Glomerular visceral epithelial cell (primary cell): ENCODE results near the gene GPC5.
A peak's percentile ranks its signal among the peaks of the same experiment; 100 is the strongest.

Source experiments
- DNase-seq: peaks from one replicate; pipeline ENCODE4 v3.0.0-alpha.2; 2016; ENCODE audit errors: extremely low spot score

Gene GPC5

DNA sequence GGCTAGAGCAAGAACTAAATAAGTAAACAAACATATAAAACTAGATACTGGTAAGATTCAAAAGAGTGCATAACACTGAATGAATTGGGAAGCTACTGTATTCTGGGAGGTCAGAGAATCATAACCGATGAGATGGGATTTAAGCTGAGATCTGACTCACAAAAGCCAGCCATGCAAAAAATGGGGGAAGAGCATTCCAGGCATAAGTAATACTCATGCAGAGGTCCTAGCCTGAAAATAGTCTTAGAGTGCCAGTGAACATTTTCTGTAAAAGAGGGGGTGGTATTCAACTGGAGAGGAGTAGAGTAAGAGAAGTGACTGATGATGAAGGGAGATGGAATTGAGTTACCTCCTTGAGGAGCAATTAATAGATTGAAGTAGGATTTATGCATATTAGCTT, 956.2 kb downstream of the GPC5 start:
- peak; percentile 38 for DNase-seq

DNA sequence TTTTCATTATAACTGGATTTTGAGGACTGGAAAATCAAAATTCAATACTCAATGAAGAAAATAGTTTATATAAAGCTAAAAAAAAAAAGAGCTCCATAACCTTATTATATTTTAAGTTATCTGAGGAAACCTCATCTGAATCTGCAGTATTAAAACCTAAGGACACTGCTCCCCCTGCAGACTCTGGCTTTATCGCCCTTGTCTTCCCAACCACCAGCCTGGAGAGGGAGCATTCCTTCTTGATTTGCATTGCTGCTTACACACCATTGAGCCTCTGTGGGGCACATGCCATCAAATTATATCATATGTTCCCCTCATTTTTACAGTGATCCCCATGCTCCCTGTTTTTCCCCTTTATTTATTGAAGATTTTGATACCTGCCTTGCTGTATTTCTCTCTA, 956.8 kb downstream of the GPC5 start:
- DNase-seq = peak; percentile 9

DNA sequence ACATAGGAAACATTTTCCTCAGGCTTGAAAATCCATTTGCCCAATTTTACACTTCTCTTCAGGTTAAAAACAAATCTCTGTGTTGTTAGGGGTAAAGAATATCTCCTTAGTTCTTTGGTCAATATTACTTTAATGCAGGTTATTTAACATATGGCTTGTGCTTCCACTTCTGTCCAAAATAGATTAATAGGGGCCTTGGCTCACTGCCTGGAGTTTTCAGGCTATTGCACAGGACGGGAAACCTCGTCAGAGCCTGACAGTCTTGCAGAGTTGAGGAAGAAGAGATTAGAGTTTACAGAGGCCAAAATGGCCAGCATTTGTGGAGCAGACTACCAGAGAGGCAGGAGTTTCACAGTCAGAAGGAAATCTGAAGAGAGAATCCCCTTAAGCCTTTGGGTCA, 964.3 kb downstream of the GPC5 start:
- DNase-seq = no peak

DNA sequence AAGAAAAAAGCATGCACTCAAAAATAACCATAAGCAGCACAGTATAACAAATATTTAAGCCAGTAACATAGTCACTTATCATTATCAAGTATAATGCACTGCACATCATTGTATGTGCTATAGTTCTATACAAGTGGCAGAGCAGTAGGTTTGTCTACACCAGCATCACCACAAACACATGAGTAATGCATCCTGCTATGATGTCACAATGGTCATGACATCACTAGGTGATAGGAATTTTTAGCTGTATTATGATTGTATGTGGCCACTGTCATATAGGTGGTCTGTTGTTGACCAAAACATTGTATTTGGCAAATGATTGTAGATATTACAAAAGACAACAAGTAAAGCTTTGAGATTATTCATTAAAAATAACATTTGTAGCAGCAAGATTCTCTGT, 967.5 kb downstream of the GPC5 start:
- no peak for DNase-seq

DNA sequence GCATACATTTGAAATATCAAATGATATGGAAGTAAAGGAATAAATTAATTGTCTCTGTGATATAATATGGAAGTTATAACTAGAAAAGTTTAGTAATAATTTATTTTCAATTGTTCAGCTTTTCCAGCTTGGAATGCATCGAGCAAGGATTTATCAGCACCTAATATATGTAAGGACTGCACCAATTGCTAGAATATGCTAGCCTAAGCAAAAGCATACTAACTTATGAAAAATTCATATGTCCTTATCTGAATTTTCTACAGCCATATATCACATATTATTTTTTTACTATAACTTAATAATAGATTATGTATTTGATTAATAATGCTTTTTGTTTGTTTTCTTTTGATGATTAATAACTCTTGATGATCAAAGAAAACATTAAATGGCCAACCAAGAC, 979.0 kb downstream of the GPC5 start:
- no peak for DNase-seq

DNA sequence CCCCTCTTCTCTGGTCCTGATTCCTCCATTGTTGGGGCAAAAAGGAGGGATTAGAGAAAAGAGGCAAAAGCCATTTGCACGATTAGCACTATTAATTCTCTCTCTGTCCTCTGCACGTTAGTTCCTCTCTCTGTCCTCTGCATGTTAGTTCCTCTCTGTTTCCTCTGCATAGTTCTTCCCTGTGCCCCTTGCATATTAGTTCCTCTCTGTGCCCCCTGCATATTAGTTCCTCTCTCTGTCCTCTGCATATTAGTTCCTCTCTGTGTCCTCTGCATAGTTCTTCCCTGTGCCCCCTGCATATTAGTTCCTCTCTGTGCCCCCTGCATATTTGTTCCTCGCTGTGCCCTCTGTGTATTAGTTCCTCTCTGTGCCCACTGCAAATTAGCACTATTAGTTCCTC, 981.0 kb downstream of the GPC5 start:
- DNase-seq = no peak

DNA sequence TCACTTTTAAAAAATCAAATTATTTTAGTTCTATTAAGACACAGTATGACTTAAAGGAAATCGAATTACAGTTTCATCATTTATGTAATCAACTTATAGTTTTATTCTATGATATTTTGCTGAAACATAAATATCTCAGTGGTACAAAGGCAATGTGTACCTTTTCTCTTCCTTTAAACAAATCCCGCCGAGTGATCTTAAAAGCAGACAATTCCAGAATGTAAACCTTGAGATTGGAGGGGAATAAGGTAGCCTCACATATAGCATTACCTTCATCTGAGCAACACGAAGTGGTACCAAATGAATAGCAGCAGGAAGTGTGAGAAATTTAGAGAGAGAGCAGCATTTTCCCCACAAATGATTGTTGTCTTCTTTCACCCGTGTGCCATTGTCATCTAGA, 986.0 kb downstream of the GPC5 start:
- DNase-seq = no peak

DNA sequence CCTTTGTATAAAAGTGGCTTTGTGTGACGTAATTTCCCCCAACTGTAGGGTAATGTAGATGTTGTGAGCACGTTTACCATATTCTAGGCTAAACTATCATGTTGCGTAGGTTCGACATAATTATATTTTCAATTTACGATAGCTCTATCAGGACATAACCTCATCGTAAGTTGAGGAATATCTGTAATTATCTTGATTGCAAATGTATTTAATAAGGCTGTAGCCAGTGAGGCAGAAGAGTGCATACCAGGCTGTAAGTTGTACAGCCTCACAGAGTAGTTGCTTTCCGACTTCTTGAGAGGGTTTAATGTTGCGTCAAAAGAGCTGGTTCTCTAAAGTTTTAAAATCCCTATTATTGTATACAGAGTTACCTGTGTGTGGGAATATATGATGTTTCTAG, 988.8 kb downstream of the GPC5 start:
- no peak for DNase-seq

DNA sequence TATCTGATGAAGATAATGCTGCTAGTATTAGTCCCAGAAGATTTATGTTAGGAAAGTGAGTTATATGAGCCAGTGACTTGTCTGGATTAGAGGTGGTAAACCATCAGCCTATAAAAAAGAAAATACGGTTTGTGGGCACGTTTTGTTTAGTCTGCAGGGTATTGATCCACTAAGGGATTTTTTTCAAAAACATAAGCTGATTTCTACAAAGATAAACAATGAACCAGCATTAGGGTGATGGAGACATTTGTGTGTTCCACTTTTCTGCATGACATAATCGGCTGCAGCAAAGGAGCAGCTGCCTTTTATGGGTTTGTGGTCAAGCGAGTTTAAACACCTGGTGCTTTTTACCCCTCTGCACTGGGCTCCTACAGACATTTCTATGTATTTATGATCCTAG, 991.8 kb downstream of the GPC5 start:
- DNase-seq = no peak

DNA sequence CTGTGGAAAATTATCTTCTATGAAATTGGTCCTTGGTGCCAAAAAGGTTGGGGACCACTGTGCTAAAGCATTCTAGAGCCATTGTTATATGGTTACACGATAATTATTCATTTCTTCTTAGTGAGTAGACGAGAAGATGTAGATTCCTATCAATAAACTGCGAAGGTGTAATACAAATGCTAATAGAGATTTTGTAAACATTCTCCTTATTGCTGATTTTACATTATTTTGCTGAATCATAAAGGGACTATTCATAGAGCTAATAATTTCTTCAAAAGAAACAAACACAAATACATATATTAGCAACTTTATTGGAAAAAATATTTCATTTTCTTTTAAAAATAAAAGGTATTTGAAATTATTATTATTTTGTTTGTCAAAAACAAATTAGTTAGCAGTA, 1005.2 kb downstream of the GPC5 start:
- DNase-seq = no peak

DNA sequence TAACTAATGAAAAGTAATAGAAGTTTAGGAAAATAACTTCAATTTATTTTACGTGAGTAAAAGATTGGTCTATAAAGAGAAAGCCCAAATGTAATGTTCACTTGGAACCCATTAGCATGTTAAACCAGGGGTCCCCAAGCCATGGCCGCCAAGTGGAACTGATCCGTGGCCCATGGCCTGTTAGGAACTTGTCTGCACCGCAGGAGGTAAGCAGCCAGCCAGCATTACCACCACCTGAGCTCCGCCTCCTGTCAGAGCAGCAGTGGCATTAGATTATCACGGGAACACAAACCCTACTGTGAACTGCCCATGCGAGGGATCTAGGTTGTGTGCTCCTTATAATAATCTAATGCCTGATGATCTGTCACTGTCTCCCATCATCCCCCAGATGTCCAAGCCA, 1009.4 kb downstream of the GPC5 start:
- DNase-seq = no peak

DNA sequence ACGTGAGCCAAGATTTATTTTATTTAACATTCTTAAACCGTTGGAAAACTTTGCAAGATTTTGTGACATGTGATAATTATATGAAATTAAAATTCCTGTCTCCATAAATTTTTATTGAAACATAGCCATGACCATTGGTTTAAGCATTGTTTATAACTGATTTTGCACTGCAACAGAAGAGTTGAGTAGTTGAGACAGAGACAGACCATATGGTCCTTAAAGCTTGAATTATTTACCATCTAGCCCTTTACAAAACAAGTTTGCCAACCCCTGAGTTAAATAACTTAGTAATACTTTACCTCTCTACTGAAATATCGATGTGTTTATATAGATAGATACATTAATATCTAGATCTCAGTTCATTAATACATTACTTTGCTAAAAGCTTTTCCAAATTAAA, 1014.1 kb downstream of the GPC5 start:
- no peak for DNase-seq

DNA sequence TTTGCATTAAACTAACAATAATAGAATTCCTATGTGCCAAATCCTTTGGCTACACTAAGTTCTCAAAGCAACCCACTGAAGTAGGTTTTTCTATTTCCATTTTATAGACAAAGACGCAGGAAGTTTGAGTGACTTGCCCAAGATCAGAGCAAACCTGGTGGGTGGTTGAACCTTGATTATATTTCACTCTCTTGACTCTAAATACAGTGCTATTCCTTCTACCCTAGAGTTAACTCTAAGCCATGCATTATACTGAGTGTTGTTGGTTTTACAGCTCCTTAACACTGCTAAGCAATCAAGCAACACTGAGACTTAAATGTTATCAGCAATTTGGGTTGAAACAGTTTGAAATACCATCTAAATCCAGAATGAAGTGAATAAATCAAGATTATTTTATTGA, 1014.6 kb downstream of the GPC5 start:
- DNase-seq = no peak

DNA sequence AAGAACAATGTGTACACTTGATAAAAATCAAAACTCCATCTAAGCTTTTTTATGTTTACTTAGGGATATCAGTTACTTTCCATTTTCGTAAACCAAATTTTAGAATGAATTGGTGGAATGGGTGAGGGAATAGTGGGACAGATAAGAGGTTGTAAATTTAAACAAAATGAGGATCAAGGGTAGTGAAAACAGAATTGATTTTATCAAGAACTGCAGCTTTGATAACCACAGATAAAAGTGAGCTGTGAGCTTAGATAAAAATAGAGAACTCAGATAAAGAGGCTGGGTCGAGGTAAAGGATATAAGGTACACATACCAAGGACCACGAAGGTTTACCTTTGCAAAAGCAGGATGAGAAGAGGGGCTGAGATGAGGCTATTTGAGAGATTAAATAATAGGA, 1015.0 kb downstream of the GPC5 start:
- no peak for DNase-seq

DNA sequence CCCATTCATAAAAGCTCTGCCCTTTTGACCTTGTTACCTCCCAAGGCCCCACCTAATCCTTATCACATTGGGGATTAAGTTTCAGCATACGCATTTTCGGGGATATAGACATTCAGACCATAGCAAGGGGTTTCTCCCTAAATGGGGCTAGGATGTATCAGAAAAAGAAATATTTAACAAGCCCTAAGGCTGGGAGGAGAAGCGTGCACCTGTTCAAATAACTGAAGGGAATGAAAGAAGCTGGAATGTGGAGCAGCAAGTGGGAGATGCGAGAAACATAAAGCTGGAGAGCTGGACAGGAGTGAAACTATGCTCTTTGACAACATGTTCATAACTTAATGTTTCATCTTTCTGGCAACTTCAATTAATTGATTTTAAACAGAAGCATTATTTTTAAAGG, 1016.4 kb downstream of the GPC5 start:
- no peak for DNase-seq

DNA sequence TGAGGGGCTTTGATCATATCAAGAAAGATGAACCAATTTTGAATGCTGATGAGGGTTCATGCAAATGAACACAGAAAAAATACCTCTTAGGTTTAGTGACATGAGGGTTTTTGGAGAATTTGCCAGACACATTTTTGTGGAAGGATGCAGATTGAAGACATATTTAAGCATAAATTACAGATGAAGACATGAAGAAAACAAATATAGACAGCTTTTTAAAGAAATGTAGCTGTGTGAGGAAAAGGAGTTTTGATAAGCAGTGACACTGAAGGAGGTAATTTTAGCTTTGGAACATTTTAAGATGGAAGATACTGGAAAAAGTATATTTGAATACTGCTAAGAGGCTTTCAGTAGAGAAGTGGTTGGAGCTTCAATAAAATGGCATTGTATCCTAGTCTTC, 1017.4 kb downstream of the GPC5 start:
- no peak for DNase-seq

DNA sequence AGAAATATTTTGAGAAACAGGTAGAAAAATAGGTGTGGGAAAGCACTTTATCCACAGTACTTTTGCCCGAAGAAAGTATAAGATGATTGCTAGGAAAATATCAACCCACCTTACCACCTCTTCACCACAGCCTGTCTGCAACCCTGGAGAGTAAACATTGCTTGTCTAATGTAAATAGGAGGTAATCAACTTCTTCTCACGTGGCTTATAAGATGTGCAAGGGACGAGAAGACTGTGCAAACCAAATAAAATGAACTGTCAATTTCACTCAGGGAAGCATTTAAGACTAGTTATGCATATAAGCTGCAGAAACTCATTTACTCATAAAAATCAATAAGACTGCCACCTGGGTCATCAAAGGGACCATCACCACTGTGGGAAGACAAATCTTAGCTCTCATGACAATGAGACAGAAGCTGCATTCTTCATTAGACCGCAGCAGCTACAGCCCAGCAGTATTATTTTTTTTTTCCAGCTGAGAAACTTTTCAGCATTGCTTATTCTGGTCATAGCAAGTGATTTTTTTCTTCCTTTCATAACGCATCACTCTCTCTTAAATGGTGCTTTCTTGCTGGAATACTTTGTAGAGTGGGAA, 1020.5 kb downstream of the GPC5 start:
- no peak for DNase-seq

DNA sequence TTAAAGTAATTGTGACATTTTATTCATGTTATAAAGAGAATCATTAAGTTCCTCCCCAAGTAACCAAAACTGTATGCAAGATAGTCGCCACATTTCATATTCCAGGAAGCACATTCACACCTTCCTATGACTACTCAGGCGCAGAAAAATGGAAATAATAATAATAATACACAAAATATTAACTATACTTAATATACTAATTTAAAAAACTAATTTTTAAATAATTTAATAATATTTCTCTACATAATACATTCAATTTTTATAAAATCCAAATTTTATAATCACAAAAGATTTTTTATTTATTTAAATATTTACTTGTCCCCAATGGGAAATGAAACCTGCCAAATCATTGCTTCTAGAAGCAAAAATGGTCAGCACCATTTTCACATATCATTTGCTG, 1030.8 kb downstream of the GPC5 start:
- DNase-seq = no peak

DNA sequence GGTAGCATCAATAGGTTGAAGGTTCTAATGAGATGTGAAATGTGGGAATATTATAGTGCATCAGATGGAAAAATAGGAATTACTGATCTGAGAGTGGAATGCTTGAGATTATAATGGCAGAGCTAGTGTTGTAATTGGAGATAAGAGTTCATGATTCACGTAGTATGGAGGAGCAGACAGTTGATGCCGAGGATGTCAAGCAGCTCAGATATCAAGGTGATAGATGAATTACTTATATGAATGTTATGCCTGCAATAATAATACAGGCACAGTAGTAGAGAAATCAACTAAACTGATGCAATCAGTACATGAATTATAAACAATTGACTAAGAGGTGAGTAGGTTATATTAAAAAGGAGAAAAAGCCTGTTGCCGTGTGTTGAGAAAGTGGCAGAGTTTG, 1035.0 kb downstream of the GPC5 start:
- no peak for DNase-seq

DNA sequence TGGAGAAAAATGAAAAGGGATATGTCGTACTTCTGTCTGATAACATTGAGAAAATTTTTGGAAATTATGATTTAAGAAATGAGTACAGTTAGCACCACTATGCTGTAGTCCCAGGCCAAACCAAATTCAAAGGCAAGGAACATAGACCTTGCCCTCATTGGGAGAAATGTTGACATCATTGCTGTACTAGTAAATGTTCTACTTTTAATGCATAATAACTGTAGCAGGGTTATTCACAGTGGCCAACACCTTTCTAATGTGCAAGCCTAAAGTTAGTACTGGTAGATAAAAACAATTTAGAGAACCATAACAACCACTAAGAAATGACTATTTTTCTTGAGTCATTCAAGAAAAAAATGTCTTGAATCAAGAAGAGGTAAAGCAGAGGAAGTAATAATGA, 1035.5 kb downstream of the GPC5 start:
- DNase-seq = no peak

DNA sequence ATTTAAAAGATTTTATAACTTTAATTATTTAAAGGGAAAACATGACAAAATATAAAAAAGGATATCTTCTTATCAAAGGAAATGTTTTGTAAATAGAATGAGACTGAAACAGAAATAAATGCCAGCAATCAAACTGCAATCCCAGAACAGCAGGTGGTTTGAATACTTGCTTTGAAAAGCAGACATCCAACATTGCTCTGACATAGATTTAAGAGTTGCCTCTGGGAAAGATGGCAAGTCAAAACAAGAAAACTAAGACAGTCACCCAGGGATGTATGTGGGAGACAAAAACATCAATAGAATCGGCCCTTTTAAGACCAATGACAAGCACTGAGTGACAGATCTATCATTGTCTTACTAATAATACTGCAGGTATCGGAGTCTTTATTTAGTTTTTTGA, 1038.5 kb downstream of the GPC5 start:
- no peak for DNase-seq

DNA sequence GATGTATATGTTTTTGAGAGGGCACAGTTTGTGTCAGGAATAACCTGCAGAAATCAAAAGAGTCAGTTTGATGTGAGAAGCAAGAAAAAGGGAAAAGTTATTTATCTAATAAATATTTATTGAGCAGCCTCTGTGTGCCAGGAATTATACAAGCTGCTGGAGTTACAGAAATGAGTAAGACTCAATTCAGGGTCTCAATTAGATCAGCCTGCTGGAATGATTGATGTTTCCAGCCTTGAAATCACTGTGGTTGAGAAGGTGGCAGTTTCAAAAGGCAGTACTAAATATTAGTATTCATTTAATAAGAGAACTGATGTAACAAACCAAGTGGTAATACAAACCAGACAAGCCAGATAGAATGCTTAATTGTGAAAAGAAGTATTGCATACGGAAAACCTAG, 1045.8 kb downstream of the GPC5 start:
- DNase-seq = no peak

DNA sequence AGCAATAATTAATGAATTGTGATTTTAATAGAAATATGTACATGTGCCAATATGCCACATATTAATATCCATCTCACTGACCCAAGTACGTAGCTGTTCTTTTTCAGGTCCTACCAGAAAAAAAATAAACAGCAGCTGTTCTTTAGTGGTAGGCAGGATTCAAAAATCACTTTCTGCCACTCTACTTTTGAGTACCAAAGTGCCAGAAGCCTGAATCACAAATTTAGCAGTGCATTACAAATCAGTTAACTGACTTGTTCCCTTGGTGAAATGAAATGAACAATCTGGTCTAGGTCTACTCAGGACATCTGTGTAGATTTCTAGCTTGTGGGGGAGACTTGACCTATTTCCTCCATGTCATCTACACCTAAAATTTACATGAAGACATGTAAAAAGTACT, 1052.6 kb downstream of the GPC5 start:
- no peak for DNase-seq

DNA sequence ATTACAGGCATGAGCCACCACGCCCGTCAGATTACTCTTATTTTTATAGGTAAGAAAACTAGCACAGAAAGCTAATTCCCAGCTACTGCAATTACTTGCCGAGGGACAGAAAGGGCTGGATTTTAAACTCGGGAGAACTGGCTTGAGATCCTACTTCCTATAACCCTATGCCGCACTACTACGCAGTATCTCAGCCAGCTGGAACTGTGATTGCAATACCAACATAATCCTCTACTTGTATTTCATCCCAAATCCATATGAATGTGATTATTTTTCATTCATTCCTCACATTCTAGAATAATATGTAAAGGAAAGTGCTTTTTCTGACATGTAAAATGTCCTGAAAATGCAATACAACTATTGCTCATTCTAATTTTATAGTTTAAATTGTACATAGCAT, 1054.4 kb downstream of the GPC5 start:
- no peak for DNase-seq

DNA sequence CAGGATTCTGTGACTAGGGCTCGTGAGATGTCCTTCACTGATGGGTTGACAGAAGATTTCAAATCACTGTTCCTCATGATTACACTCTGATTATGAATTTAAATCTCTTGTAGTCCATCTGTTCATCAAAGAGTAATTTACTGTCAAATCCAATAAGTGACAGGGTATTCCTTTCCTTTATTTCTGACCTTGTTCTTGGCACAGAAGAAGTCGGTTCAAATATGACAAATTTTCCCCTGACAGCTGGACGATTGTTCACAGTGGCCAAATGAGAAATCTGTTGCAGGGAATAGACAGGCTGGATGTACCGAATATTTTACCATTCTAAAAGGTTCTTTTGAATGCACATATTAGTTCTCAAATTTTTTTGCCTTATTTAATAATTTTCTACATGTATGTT, 1060.9 kb downstream of the GPC5 start:
- no peak for DNase-seq
